HepG2 (cell line): Measurements from ENCODE around the gene TPX2. TPM values are rescaled to one million over a fixed set of nuclear protein-coding genes. Genes with fewer than 3 reads are reported as not detected.
A peak's percentile ranks its signal among the peaks of the same experiment; 100 is the strongest.

Source experiments
- EHMT2 ChIP-seq: fragments of 200-600 bp; sonication (generic); IDR thresholded peaks from 2 replicates; pipeline ENCODE4 v1.7.0; 2017; ENCODE audit warnings: antibody characterized with exemption, low read depth, low read length, borderline replicate concordance
- FOXM1 ChIP-seq: sonication (generic); formaldehyde crosslinking; IDR thresholded peaks from 2 replicates; pipeline ENCODE4 v1.5.0; 2020; ENCODE audit warnings: missing genetic modification reagents
- GABPA ChIP-seq, 2 experiments: IDR thresholded peaks; 2 replicates each; pipeline ENCODE4 v1.6.1; 2011 to 2016; ENCODE audit warnings: low read depth in 2 of 2, low read length in 1 of 2, missing biosample characterization in 1 of 2, missing genetic modification characterization in 1 of 2
- GATAD1 ChIP-seq: IDR thresholded peaks from 2 replicates; pipeline ENCODE4 v1.6.1; 2016; ENCODE audit warnings: missing genetic modification reagents, missing compliant biosample characterization
- HHEX ChIP-seq: IDR thresholded peaks from 2 replicates; pipeline ENCODE4 v1.6.1; 2016; ENCODE audit warnings: control low read depth
- KLF13 ChIP-seq: sonication (generic); formaldehyde crosslinking; IDR thresholded peaks from 2 replicates; pipeline ENCODE4 v1.4.0; 2020; ENCODE audit warnings: mild to moderate bottlenecking, missing genetic modification reagents
- MLX ChIP-seq: IDR thresholded peaks from 2 replicates; pipeline ENCODE4 v1.6.1; 2016
- SALL1 ChIP-seq: sonication (generic); formaldehyde crosslinking; IDR thresholded peaks from 2 replicates; pipeline ENCODE4 v1.8.0; 2022; ENCODE audit warnings: mild to moderate bottlenecking, missing genetic modification reagents
- SOX13 ChIP-seq, 3 experiments: fragments of 450-650 bp in 1 of 3; sonication (generic) in 1 of 3; formaldehyde crosslinking in 1 of 3; IDR thresholded peaks in 2 of 3; conservative IDR thresholded peaks in 1 of 3; 2 replicates each; pipeline versions ENCODE4 v1.5.0 to v1.6.1; 2016 to 2020; ENCODE audit warnings: antibody characterized with exemption in 1 of 3, mild to moderate bottlenecking in 1 of 3, missing compliant biosample characterization in 1 of 3, missing genetic modification reagents in 1 of 3, moderate library complexity in 1 of 3
- TCF7 ChIP-seq: sonication (generic); IDR thresholded peaks from 2 replicates; pipeline ENCODE4 v1.6.1; 2016; ENCODE audit warnings: antibody characterized with exemption, low read depth
- ZBTB3 ChIP-seq: sonication (generic); formaldehyde crosslinking; IDR thresholded peaks from 2 replicates; pipeline ENCODE4 v1.4.0; 2020; ENCODE audit warnings: low read depth, mild to moderate bottlenecking, moderate library complexity, missing genetic modification reagents, borderline replicate concordance
- ZBTB8A ChIP-seq: sonication (generic); formaldehyde crosslinking; IDR thresholded peaks from 2 replicates; pipeline ENCODE4 v1.4.0; 2020; ENCODE audit warnings: mild to moderate bottlenecking, low read depth, missing genetic modification reagents, borderline replicate concordance
- ZNF101 ChIP-seq: sonication (generic); formaldehyde crosslinking; IDR thresholded peaks from 2 replicates; pipeline ENCODE4 v1.4.0; 2020; ENCODE audit warnings: mild to moderate bottlenecking, low read depth, missing genetic modification reagents, borderline replicate concordance
- ZNF20 ChIP-seq: sonication (generic); formaldehyde crosslinking; IDR thresholded peaks from 2 replicates; pipeline ENCODE4 v1.4.0; 2020; ENCODE audit warnings: mild to moderate bottlenecking, moderate library complexity, missing genetic modification reagents
- ZNF326 ChIP-seq: sonication (generic); formaldehyde crosslinking; IDR thresholded peaks from 2 replicates; pipeline ENCODE4 v1.4.0; 2020; ENCODE audit warnings: missing genetic modification reagents, borderline replicate concordance
- ZNF550 ChIP-seq: sonication (generic); formaldehyde crosslinking; IDR thresholded peaks from 2 replicates; pipeline ENCODE4 v1.4.0; 2020; ENCODE audit warnings: mild to moderate bottlenecking, missing genetic modification reagents, borderline replicate concordance
- ZNF619 ChIP-seq: sonication (generic); formaldehyde crosslinking; IDR thresholded peaks from 2 replicates; pipeline ENCODE4 v1.4.0; 2020; ENCODE audit warnings: mild to moderate bottlenecking, missing genetic modification reagents
- ZNF788 ChIP-seq: sonication (generic); formaldehyde crosslinking; IDR thresholded peaks from 2 replicates; pipeline ENCODE4 v1.5.0; 2020; ENCODE audit warnings: mild to moderate bottlenecking, missing genetic modification reagents, borderline replicate concordance
- ZNF83 ChIP-seq: sonication (generic); formaldehyde crosslinking; IDR thresholded peaks from 2 replicates; pipeline ENCODE4 v1.4.0; 2020; ENCODE audit warnings: missing genetic modification reagents, mild to moderate bottlenecking, borderline replicate concordance
- ZNF878 ChIP-seq: sonication (generic); formaldehyde crosslinking; IDR thresholded peaks from 2 replicates; pipeline ENCODE4 v1.8.1; 2023; ENCODE audit warnings: mild to moderate bottlenecking, missing genetic modification reagents, moderate library complexity
- polyA plus RNA-seq, 8 experiments: library from polyadenylated mRNA; depleted of rRNA in 3 of 8; stranded (reverse) in 7 of 8; unstranded in 1 of 8; fragments of >200 nt; fragmentation: Illumina TruSeq in 4 of 8; extraction: Trizol in 4 of 8; gene quantifications; 2 replicates each; pipeline versions ENCODE4 v1.2.1 to v1.2.3, GENCODE V29; 2011 to 2016; ENCODE audit warnings: low read depth in 4 of 8, missing spikeins in 1 of 8, mixed read lengths in 1 of 8; ENCODE audit not compliant: insufficient read depth in 1 of 8
- total RNA-seq, 5 experiments: library from RNA; depleted of rRNA; stranded (reverse); fragments of >200 nt; fragmentation: Illumina TruSeq; extraction: Trizol; gene quantifications; 2 replicates each; pipeline ENCODE4 v1.2.3, GENCODE V29; 2016; ENCODE audit warnings: low read depth in 1 of 5
- TF ChIP-seq, protein P1 (sequence below): IDR thresholded peaks from 2 replicates; pipeline ENCODE4 v1.4.0; 2020; ENCODE audit warnings: mild to moderate bottlenecking, missing genetic modification reagents
- TF ChIP-seq, protein P2 (sequence below): sonication (generic); formaldehyde crosslinking; IDR thresholded peaks from 2 replicates; pipeline ENCODE4 v1.4.0; 2020; ENCODE audit warnings: mild to moderate bottlenecking, missing genetic modification reagents, borderline replicate concordance

TPX2 gene
- total and polyA plus RNA-seq, 2 of the 13 experiments (the other 11 are each of a cell fraction or from before 2014, with no cell fraction given), result 34.3 to 124 TPM

GRCh38 chr20:31712564-31713311 is 26.4 kb upstream of the TPX2 start (continued):
- TF ChIP-seq, protein P1, sequence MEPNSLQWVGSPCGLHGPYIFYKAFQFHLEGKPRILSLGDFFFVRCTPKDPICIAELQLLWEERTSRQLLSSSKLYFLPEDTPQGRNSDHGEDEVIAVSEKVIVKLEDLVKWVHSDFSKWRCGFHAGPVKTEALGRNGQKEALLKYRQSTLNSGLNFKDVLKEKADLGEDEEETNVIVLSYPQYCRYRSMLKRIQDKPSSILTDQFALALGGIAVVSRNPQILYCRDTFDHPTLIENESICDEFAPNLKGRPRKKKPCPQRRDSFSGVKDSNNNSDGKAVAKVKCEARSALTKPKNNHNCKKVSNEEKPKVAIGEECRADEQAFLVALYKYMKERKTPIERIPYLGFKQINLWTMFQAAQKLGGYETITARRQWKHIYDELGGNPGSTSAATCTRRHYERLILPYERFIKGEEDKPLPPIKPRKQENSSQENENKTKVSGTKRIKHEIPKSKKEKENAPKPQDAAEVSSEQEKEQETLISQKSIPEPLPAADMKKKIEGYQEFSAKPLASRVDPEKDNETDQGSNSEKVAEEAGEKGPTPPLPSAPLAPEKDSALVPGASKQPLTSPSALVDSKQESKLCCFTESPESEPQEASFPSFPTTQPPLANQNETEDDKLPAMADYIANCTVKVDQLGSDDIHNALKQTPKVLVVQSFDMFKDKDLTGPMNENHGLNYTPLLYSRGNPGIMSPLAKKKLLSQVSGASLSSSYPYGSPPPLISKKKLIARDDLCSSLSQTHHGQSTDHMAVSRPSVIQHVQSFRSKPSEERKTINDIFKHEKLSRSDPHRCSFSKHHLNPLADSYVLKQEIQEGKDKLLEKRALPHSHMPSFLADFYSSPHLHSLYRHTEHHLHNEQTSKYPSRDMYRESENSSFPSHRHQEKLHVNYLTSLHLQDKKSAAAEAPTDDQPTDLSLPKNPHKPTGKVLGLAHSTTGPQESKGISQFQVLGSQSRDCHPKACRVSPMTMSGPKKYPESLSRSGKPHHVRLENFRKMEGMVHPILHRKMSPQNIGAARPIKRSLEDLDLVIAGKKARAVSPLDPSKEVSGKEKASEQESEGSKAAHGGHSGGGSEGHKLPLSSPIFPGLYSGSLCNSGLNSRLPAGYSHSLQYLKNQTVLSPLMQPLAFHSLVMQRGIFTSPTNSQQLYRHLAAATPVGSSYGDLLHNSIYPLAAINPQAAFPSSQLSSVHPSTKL (CRISPR knock-in tag), result peak; percentile 96
- TF ChIP-seq ZNF878, result peak; percentile 82; the same call in 1 of the 2 replicates
- TF ChIP-seq ZNF83 (CRISPR knock-in tag), result no peak
- TF ChIP-seq HHEX (CRISPR knock-in tag), result no peak
- TF ChIP-seq TCF7, result peak; percentile 96
- TF ChIP-seq ZNF326 (CRISPR knock-in tag), result no peak
- peak; percentile 6; the same call in 1 of the 2 replicates for TF ChIP-seq ZNF619 (CRISPR knock-in tag)
- TF ChIP-seq GATAD1 (CRISPR knock-in tag), result peak; percentile 62
- TF ChIP-seq FOXM1, result no peak
- TF ChIP-seq EHMT2, result peak; percentile 4; the same call in 1 of the 2 replicates
- TF ChIP-seq ZBTB8A (CRISPR knock-in tag), result 0 out of 2 replicates have a peak, but pooled peaks have one; percentile 39
- TF ChIP-seq ZNF101 (CRISPR knock-in tag), result 0 out of 2 replicates have a peak, but pooled peaks have one; percentile 26
- TF ChIP-seq ZBTB3 (CRISPR knock-in tag), result 0 out of 2 replicates have a peak, but pooled peaks have one; percentile 38
- TF ChIP-seq SALL1 (CRISPR knock-in tag), result peak; percentile 85
- TF ChIP-seq KLF13 (CRISPR knock-in tag), result peak; percentile 76; the same call in 1 of the 2 replicates
- TF ChIP-seq MLX (CRISPR knock-in tag), result 0 out of 2 replicates have a peak, but pooled peaks have one; percentile 22
- TF ChIP-seq ZNF20 (CRISPR knock-in tag), result no peak
- TF ChIP-seq, protein P2, sequence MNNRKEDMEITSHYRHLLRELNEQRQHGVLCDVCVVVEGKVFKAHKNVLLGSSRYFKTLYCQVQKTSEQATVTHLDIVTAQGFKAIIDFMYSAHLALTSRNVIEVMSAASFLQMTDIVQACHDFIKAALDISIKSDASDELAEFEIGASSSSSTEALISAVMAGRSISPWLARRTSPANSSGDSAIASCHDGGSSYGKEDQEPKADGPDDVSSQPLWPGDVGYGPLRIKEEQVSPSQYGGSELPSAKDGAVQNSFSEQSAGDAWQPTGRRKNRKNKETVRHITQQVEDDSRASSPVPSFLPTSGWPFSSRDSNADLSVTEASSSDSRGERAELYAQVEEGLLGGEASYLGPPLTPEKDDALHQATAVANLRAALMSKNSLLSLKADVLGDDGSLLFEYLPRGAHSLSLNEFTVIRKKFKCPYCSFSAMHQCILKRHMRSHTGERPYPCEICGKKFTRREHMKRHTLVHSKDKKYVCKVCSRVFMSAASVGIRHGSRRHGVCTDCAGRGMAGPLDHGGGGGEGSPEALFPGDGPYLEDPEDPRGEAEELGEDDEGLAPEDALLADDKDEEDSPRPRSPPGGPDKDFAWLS (CRISPR knock-in tag), result peak; percentile 34; the same call in 1 of the 2 replicates
- peak; percentile 89 for TF ChIP-seq ZNF550 (CRISPR knock-in tag)
- TF ChIP-seq GABPA (IDR thresholded peaks at IDR 0.05; ENCODE audit: low read depth, low read length), result no peak
- no peak; the same call in 1 of the 2 replicates for TF ChIP-seq GABPA (CRISPR knock-in tag; IDR thresholded peaks at IDR 0.05; ENCODE audit: low read depth)
- peak; percentile 70; the same call in 1 of the 2 replicates for TF ChIP-seq ZNF788
- TF ChIP-seq SOX13 (IDR thresholded peaks at IDR 0.05), result peak; percentile 99
- peak in 1 of 2 experiments; percentile 99; a peak in 2 of 4 replicates for TF ChIP-seq SOX13 (CRISPR knock-in tag; conservative IDR thresholded peaks at IDR 0.05 in 1 of 2, IDR thresholded peaks at IDR 0.05 in 1 of 2)
